ENCODE measurements around the gene RIT2.
"Not testable (repeated sequence)": the region's sequence is repeated elsewhere in the genome, so short reads cannot be mapped to it uniquely, and the experiment has no call there.

Gene RIT2

GRCh38 chr18:42742474-42742873 lies 373.0 kb downstream of the RIT2 start:
- Histone ChIP-seq H3K9ac (ENCODE audit: low read length) (no peak overlapping the region), H3K4me3 (ENCODE audit: low read length) (no peak overlapping the region), H3K27me3 (replicated peaks; ENCODE audit: insufficient read depth, low read length) (no peaks in the 10 kb centered on the region), H3K36me3 (replicated peaks; ENCODE audit: insufficient read depth, low read length) (no peaks in the 10 kb centered on the region), H3K27ac (ENCODE audit: low read length) (no peak overlapping the region), H3K4me1 (ENCODE audit: low read length) (no peaks in the 10 kb centered on the region), H3K79me2 (ENCODE audit: low read length) (no peaks in the 10 kb centered on the region), H4K20me1 (ENCODE audit: insufficient read depth, low read length) (no peaks in the 10 kb centered on the region), H3F3A (ENCODE audit: insufficient read depth, low read length) (no peaks in the 10 kb centered on the region), H3K9me3 (replicated peaks; ENCODE audit: insufficient read depth, low read length) (no peaks in the 10 kb centered on the region), H2AFZ (ENCODE audit: low read length) (no peak overlapping the region), H3K9me2 (replicated peaks; ENCODE audit: insufficient read depth, low read length) (no peaks in the 10 kb centered on the region), H3K4me2 (ENCODE audit: low read depth, low read length) (no peak overlapping the region)
- DNase-seq, result no peak
- no peak for TF ChIP-seq CTCF (IDR thresholded peaks at IDR 0.05; ENCODE audit: low read length)
- TF ChIP-seq EZH2phosphoT487 (IDR thresholded peaks at IDR 0.05; ENCODE audit: low read length), result no peak
- no peak for TF ChIP-seq EZH2 (optimal IDR thresholded peaks at IDR 0.05; ENCODE audit: low read depth, low read length)

- H3K79me2 ChIP-seq (ENCODE audit: low read length); H3K4me2 ChIP-seq (ENCODE audit: low read depth, low read length); H3K9me2 ChIP-seq (replicated peaks; ENCODE audit: insufficient read depth, low read length); H4K20me1 ChIP-seq (ENCODE audit: insufficient read depth, low read length); H3K27ac ChIP-seq (ENCODE audit: low read length); H3K4me3 ChIP-seq (ENCODE audit: low read length); H3K9ac ChIP-seq (ENCODE audit: low read length); H3K36me3 ChIP-seq (replicated peaks; ENCODE audit: insufficient read depth, low read length); DNase-seq; H3F3A ChIP-seq (ENCODE audit: insufficient read depth, low read length); H3K27me3 ChIP-seq (replicated peaks; ENCODE audit: insufficient read depth, low read length); H3K4me1 ChIP-seq (ENCODE audit: low read length); H2AFZ ChIP-seq (ENCODE audit: low read length); H3K9me3 ChIP-seq (replicated peaks; ENCODE audit: insufficient read depth, low read length): not testable (repeated sequence)
Measured at GRCh38 chr18:42741805-42742347, 373.6 kb downstream of the RIT2 start.

- H3K9me3 ChIP-seq (replicated peaks; ENCODE audit: insufficient read depth, low read length); H3K4me2 ChIP-seq (ENCODE audit: low read depth, low read length): not testable (repeated sequence)
Measured at GRCh38 chr18:42741299-42741698, 374.2 kb downstream of the RIT2 start.

GRCh38 chr18:42736074-42736473 lies 379.4 kb downstream of the RIT2 start:
- no peak overlapping the region for H2AFZ ChIP-seq (ENCODE audit: low read length)
- no peaks in the 10 kb centered on the region for H3K79me2 ChIP-seq (ENCODE audit: low read length)
- no peak overlapping the region for H3K4me2 ChIP-seq (ENCODE audit: low read depth, low read length)
- no peak overlapping the region for H3K9ac ChIP-seq (ENCODE audit: low read length)
- H3K4me1 ChIP-seq (ENCODE audit: low read length), result no peaks in the 10 kb centered on the region
- H3F3A ChIP-seq (ENCODE audit: insufficient read depth, low read length), result no peaks in the 10 kb centered on the region
- no peak for TF ChIP-seq CTCF (IDR thresholded peaks at IDR 0.05; ENCODE audit: low read length)
- no peak for TF ChIP-seq EZH2phosphoT487 (IDR thresholded peaks at IDR 0.05; ENCODE audit: low read length)
- no peaks in the 10 kb centered on the region for H3K36me3 ChIP-seq (replicated peaks; ENCODE audit: insufficient read depth, low read length)
- H3K27ac ChIP-seq (ENCODE audit: low read length), result no peak overlapping the region
- H3K9me3 ChIP-seq (replicated peaks; ENCODE audit: insufficient read depth, low read length), result no peaks in the 10 kb centered on the region
- H3K27me3 ChIP-seq (replicated peaks; ENCODE audit: insufficient read depth, low read length), result no peaks in the 10 kb centered on the region
- H4K20me1 ChIP-seq (ENCODE audit: insufficient read depth, low read length), result no peaks in the 10 kb centered on the region
- no peak for DNase-seq
- no peaks in the 10 kb centered on the region for H3K9me2 ChIP-seq (replicated peaks; ENCODE audit: insufficient read depth, low read length)
- H3K4me3 ChIP-seq (ENCODE audit: low read length), result no peak overlapping the region

More at GRCh38 chr18:42741299-42741698, 374.2 kb downstream of the RIT2 start:
- H3K4me3 ChIP-seq (ENCODE audit: low read length); H4K20me1 ChIP-seq (ENCODE audit: insufficient read depth, low read length); H3K9ac ChIP-seq (ENCODE audit: low read length); H3K9me2 ChIP-seq (replicated peaks; ENCODE audit: insufficient read depth, low read length); H2AFZ ChIP-seq (ENCODE audit: low read length); H3K79me2 ChIP-seq (ENCODE audit: low read length); H3K36me3 ChIP-seq (replicated peaks; ENCODE audit: insufficient read depth, low read length); H3K27ac ChIP-seq (ENCODE audit: low read length); DNase-seq; H3F3A ChIP-seq (ENCODE audit: insufficient read depth, low read length); H3K27me3 ChIP-seq (replicated peaks; ENCODE audit: insufficient read depth, low read length); H3K4me1 ChIP-seq (ENCODE audit: low read length): not testable (repeated sequence)
